WERI-Rb-1 (cell line): ENCODE data around the gene PARM1.

Source experiments
- DNase-seq: peaks from one replicate; pipeline ENCODE4 v3.0.0-alpha.2; 2020
- H3K27ac ChIP-seq: fragments of 250-450 bp; sonication (Bioruptor Pico); 2 replicates; pipeline ENCODE4 v1.5.1; 2020; ENCODE audit warnings: mild to moderate bottlenecking, moderate library complexity
- H3K27me3 ChIP-seq: fragments of 250-450 bp; sonication (Bioruptor Pico); 2 replicates; pipeline ENCODE4 v1.5.1; 2021; ENCODE audit warnings: mild to moderate bottlenecking, low read depth, moderate library complexity; ENCODE audit not compliant: insufficient read depth, severe bottlenecking
- H3K36me3 ChIP-seq: fragments of 250-450 bp; sonication (Bioruptor Pico); 2 replicates; pipeline ENCODE4 v1.5.1; 2020; ENCODE audit warnings: mild to moderate bottlenecking, moderate library complexity
- H3K4me3 ChIP-seq: 2 replicates; pipeline ENCODE4 v1.5.1; 2011; ENCODE audit warnings: low read depth, mild to moderate bottlenecking, control low read depth, low read length
- H3K9me3 ChIP-seq: fragments of 250-450 bp; sonication (Bioruptor Pico); 2 replicates; pipeline ENCODE4 v1.5.1; 2021; ENCODE audit warnings: mild to moderate bottlenecking, moderate library complexity; ENCODE audit not compliant: severe bottlenecking
- TF ChIP-seq, protein P1 (sequence below): IDR thresholded peaks from 2 replicates; pipeline ENCODE4 v1.5.1; 2011; ENCODE audit warnings: low read depth, mild to moderate bottlenecking, control low read depth, inconsistent platforms, low read length

PARM1 gene

DNA sequence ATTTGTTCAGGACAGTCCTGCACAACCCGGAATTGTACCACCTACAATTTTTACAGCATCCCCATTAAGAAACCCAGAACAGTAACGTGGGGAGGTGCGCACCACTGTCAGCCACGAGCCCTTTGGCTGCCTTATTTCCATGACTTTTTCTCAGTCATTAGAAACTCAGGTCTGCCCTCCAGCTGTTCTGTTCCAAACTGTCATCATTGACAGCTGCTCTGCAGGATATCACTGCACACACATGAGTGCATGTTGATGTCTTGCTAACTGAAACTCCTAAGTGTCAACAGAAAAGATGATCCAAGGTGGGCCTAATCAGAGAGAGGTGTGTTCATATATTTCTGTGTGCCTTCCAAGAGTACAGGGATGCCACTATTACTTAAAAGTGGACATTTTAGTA is 123.4 kb downstream of the PARM1 start:
- no peak overlapping the region for H3K27ac ChIP-seq
- H3K36me3 ChIP-seq = no peaks in the 10 kb centered on the region
- H3K27me3 ChIP-seq = no peaks in the 10 kb centered on the region
- TF ChIP-seq, protein P1, sequence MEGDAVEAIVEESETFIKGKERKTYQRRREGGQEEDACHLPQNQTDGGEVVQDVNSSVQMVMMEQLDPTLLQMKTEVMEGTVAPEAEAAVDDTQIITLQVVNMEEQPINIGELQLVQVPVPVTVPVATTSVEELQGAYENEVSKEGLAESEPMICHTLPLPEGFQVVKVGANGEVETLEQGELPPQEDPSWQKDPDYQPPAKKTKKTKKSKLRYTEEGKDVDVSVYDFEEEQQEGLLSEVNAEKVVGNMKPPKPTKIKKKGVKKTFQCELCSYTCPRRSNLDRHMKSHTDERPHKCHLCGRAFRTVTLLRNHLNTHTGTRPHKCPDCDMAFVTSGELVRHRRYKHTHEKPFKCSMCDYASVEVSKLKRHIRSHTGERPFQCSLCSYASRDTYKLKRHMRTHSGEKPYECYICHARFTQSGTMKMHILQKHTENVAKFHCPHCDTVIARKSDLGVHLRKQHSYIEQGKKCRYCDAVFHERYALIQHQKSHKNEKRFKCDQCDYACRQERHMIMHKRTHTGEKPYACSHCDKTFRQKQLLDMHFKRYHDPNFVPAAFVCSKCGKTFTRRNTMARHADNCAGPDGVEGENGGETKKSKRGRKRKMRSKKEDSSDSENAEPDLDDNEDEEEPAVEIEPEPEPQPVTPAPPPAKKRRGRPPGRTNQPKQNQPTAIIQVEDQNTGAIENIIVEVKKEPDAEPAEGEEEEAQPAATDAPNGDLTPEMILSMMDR = no peak
- no peak for DNase-seq
- H3K4me3 ChIP-seq = no peak overlapping the region
- H3K9me3 ChIP-seq = no peaks in the 10 kb centered on the region

DNA sequence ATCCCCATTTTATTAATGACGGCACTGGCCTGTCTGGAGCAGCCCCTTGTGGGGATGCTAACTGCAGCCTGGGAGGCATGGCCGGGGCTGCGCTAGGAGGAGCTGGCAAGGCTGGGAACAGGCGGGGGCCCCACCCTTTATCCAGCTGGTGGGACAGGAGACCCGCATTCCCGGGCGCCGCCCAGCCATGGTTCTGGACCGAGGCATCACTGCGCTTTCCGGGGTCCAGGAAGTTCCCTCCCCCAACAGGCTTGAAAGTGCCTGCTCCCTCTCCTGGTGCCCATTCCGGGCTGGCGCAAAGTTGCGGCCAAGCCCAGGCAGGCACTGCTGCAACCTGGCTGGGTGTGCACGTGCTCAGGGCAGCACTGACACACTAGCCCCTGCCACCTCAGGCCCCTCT is 124.5 kb downstream of the PARM1 start:
- Histone ChIP-seq H3K27ac (no peak overlapping the region), H3K27me3 (no peaks in the 10 kb centered on the region), H3K4me3 (no peak overlapping the region), H3K36me3 (no peaks in the 10 kb centered on the region), H3K9me3 (no peaks in the 10 kb centered on the region)
- DNase-seq = no peak
- TF ChIP-seq, protein P1 = no peak

DNA sequence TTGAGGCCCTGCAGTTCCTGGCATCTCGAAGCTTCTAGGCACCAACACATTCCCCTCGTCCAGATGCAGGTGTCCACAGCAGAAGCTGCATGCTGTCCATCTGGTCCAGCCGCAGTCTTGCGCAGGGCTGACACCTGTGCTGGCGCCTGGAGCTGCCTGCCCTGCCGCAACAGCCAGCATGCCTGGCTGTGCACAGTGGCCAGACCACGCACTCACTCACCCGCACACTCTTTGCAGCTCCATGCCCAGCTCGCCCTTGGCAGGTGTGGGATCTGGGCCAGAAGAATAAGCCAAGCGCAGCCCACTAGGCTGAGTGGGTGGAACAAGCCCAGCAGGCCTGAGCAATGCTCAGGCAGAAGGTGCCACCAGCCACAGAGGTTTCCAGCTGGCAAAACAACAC is 125.6 kb downstream of the PARM1 start:
- Histone ChIP-seq H3K36me3 (no peaks in the 10 kb centered on the region), H3K4me3 (no peak overlapping the region), H3K27ac (no peak overlapping the region), H3K27me3 (no peaks in the 10 kb centered on the region), H3K9me3 (no peaks in the 10 kb centered on the region)
- TF ChIP-seq, protein P1 = no peak
- DNase-seq = no peak

DNA sequence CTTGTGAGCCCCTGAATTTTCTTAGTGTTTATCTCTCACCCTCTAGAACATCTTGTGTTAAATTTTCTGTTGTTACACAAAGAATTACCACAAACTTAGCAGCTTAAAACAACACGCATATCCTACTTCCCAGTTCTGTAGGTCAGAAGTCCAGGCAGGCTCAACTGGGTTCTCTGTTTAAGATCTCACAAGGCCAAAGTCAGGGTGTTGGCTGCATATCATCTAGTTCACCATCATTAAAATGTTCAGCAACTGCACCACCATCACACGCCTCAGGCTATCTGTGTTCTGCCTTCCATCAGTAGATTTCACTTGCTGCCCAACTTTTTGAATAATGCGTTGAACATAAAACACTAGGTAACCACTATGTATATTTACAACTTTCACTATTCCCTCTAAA is 130.5 kb downstream of the PARM1 start:
- Histone ChIP-seq H3K4me3 (no peak overlapping the region), H3K36me3 (no peaks in the 10 kb centered on the region), H3K27me3 (no peaks in the 10 kb centered on the region), H3K27ac (no peak overlapping the region), H3K9me3 (no peaks in the 10 kb centered on the region)
- TF ChIP-seq, protein P1 = no peak
- DNase-seq = no peak

DNA sequence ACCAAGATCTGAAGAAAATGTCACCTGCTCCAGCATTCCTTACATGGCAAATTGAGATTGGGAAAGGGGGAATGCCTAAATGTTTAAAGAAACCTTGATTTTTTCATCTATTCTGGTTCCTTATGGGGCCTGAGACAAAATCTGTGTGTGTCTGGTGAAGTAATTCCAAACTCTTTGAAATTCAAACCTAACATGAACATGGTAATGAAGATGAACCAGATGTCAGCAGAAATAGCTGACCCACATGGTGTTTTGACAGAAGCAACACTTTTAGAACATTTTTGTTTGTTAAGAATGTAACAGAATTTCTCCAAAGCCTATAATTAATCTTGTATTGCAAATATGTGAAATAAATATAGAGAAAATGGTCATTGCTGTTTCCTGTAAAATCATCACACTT is 133.0 kb downstream of the PARM1 start:
- H3K36me3 ChIP-seq = no peaks in the 10 kb centered on the region
- no peaks in the 10 kb centered on the region for H3K9me3 ChIP-seq
- H3K27me3 ChIP-seq = no peaks in the 10 kb centered on the region
- no peak overlapping the region for H3K4me3 ChIP-seq
- no peak for DNase-seq
- TF ChIP-seq, protein P1 = no peak
- no peak overlapping the region for H3K27ac ChIP-seq

DNA sequence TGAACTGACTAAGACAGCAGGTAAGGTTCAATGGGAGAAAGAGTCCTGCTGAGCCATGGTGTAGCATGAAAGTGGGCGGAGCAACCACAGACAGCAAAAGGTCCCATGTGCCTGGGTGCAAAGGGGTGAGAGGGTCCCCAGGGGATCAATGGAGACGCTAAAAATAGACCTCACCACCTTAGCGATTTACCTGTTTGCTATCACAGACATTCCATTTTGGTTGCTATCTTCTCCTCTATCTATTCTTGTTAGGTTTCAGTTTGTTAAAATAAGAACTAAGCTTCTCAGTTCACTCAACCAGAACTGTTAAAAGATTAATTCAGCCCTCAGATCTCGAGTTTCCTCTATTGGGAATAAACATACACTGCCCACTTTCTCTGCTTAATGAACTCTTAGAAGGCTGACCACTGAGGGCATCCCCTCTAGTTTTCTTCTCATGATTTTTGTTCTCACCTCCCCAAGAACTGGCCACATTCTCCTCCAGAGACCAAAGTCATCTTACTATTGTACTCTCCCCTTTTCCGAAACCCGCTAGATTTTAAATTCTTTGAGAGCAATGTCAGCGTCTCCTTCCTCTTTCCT is 136.7 kb downstream of the PARM1 start:
- Histone ChIP-seq H3K4me3 (no peak overlapping the region), H3K27ac (no peak overlapping the region), H3K9me3 (no peaks in the 10 kb centered on the region), H3K36me3 (no peaks in the 10 kb centered on the region), H3K27me3 (no peaks in the 10 kb centered on the region)
- TF ChIP-seq, protein P1 = no peak
- no peak for DNase-seq
